H1 (cell line): ENCODE results near the gene FOXL2. TPM values are rescaled to one million over a fixed set of nuclear protein-coding genes. Genes with fewer than 3 reads are reported as not detected.
A peak's percentile ranks its signal among the peaks of the same experiment; 100 is the strongest.

Source experiments
- CTCF ChIA-PET: fragments of 300-600 bp; sonication (Branson Sonifier 250); formaldehyde crosslinking; loops from one replicate; lab custom pipeline; 2021; ENCODE audit not compliant: partially characterized antibody; lab: Charles Lee
- POLR2A ChIA-PET: fragments of 300-600 bp; sonication (Branson Sonifier 250); formaldehyde crosslinking; loops from one replicate; lab custom pipeline; 2021; ENCODE audit warnings: inconsistent platforms; ENCODE audit not compliant: partially characterized antibody; lab: Charles Lee
- DNase-seq, 2 experiments: peaks; one replicate each; pipeline versions ENCODE4 v3.0.0 to v3.0.0-alpha.2; 2010 to 2022; ENCODE audit warnings: low spot score in 2 of 2, low read depth in 1 of 2, mixed read lengths in 1 of 2
- FAIRE-seq: peaks from 2 replicates; lab custom pipeline; 2011; peaks lifted over from hg19 to GRCh38; lab: Jason Lieb, UNC
- H2AFZ ChIP-seq: 2 replicates; pipeline ENCODE4 v1.8.1; 2012; ENCODE audit warnings: low read length, inconsistent platforms
- H2AK5ac ChIP-seq: 2 replicates; pipeline ENCODE4 v1.6.1; 2013; ENCODE audit warnings: low read depth, low read length
- H2BK120ac ChIP-seq: replicated peaks from 2 replicates; pipeline ENCODE3; 2013; ENCODE audit warnings: low read depth, low read length, inconsistent platforms
- H2BK12ac ChIP-seq: 2 replicates; pipeline ENCODE4 v1.6.1; 2013; ENCODE audit warnings: low read depth, low read length
- H2BK15ac ChIP-seq: 2 replicates; pipeline ENCODE4 v1.6.1; 2013; ENCODE audit warnings: low read length
- H2BK20ac ChIP-seq: 2 replicates; pipeline ENCODE4 v1.6.1; 2013; ENCODE audit warnings: low read length
- H2BK5ac ChIP-seq: 2 replicates; pipeline ENCODE4 v1.6.1; 2013; ENCODE audit warnings: low read depth, low read length
- H3K14ac ChIP-seq: 2 replicates; pipeline ENCODE4 v1.6.1; 2013; ENCODE audit warnings: inconsistent platforms; ENCODE audit not compliant: insufficient read length
- H3K18ac ChIP-seq: 2 replicates; pipeline ENCODE4 v1.6.1; 2013; ENCODE audit warnings: low read length; ENCODE audit errors: extremely low read depth
- H3K23ac ChIP-seq: 2 replicates; pipeline ENCODE4 v1.6.1; 2013; ENCODE audit warnings: inconsistent platforms; ENCODE audit not compliant: insufficient read length
- H3K23me2 ChIP-seq: 2 replicates; pipeline ENCODE4 v1.6.1; 2013; ENCODE audit warnings: low read depth, low read length
- H3K27ac ChIP-seq: 2 replicates; pipeline ENCODE4 v1.6.1; 2011; ENCODE audit warnings: low read depth, low read length, inconsistent platforms
- H3K27me3 ChIP-seq, 4 experiments: replicated peaks in 1 of 4; 1 replicate in 1 of 4; 2 replicates in 3 of 4; pipeline versions ENCODE4 v1.6.1 to v1.8.1; 2011 to 2013; ENCODE audit warnings: low read length in 3 of 4, mild to moderate bottlenecking in 3 of 4, inconsistent platforms in 2 of 4, mixed read lengths in 2 of 4, moderate library complexity in 1 of 4; ENCODE audit not compliant: control insufficient read depth in 3 of 4, insufficient read depth in 3 of 4; ENCODE audit errors: extremely low read depth in 1 of 4
- H3K36me3 ChIP-seq, 4 experiments: 2 replicates each; pipeline versions ENCODE4 v1.6.1 to v1.8.1; 2011 to 2013; ENCODE audit warnings: mild to moderate bottlenecking in 4 of 4, low read length in 3 of 4, moderate library complexity in 2 of 4, control low read depth in 1 of 4, inconsistent platforms in 1 of 4; ENCODE audit not compliant: insufficient read depth in 4 of 4, control insufficient read depth in 2 of 4
- H3K4ac ChIP-seq: replicated peaks from 2 replicates; pipeline ENCODE3; 2013; ENCODE audit warnings: low read length, low read depth, mixed read lengths, inconsistent platforms; ENCODE audit not compliant: insufficient read length
- H3K4me1 ChIP-seq, 4 experiments: replicated peaks in 1 of 4; 1 replicate in 1 of 4; 2 replicates in 3 of 4; pipeline versions ENCODE4 v1.6.1 to v1.8.1; 2011 to 2013; ENCODE audit warnings: low read length in 3 of 4, inconsistent platforms in 2 of 4, mixed read lengths in 1 of 4; ENCODE audit not compliant: insufficient read depth in 4 of 4, control insufficient read depth in 3 of 4
- H3K4me2 ChIP-seq, 2 experiments: 2 replicates each; pipeline versions ENCODE4 v1.6.1 to v1.8.1; 2011 to 2013; ENCODE audit warnings: low read depth in 2 of 2, low read length in 2 of 2, control low read depth in 1 of 2, inconsistent platforms in 1 of 2, mild to moderate bottlenecking in 1 of 2; ENCODE audit not compliant: insufficient read depth in 1 of 2
- H3K4me3 ChIP-seq, 4 experiments: fragments of 200-600, 300-600 bp in 1 of 4; sonication (generic), shearing (Covaris generic), sonication (Bioruptor Twin) in 1 of 4; 2 replicates each; pipeline versions ENCODE4 v1.5.1 to v1.8.1; 2011 to 2016; ENCODE audit warnings: low read length in 4 of 4, low read depth in 3 of 4, control low read depth in 2 of 4, inconsistent platforms in 2 of 4, mild to moderate bottlenecking in 2 of 4, mixed read lengths in 1 of 4, moderate library complexity in 1 of 4; ENCODE audit not compliant: insufficient read depth in 2 of 4; ENCODE audit errors: extremely low read depth in 1 of 4
- H3K56ac ChIP-seq: replicated peaks from 2 replicates; pipeline ENCODE3; 2013; ENCODE audit warnings: low read depth, mild to moderate bottlenecking, mixed read lengths, low read length, inconsistent platforms; ENCODE audit not compliant: insufficient read length
- H3K79me1 ChIP-seq: 2 replicates; pipeline ENCODE4 v1.6.1; 2013; ENCODE audit warnings: low read depth, low read length, control low read depth
- H3K79me2 ChIP-seq, 2 experiments: 2 replicates each; pipeline versions ENCODE4 v1.6.1 to v1.8.1; 2012 to 2013; ENCODE audit warnings: low read length in 2 of 2, mild to moderate bottlenecking in 2 of 2, inconsistent platforms in 1 of 2; ENCODE audit not compliant: insufficient read depth in 2 of 2, control insufficient read depth in 1 of 2
- H3K9ac ChIP-seq, 4 experiments: replicated peaks in 1 of 4; 1 replicate in 1 of 4; 2 replicates in 3 of 4; pipeline versions ENCODE4 v1.6.1 to v1.8.1; 2011 to 2013; ENCODE audit warnings: low read depth in 3 of 4, low read length in 3 of 4, control low read depth in 2 of 4, mild to moderate bottlenecking in 2 of 4, moderate library complexity in 2 of 4, inconsistent platforms in 1 of 4; ENCODE audit errors: extremely low read depth in 1 of 4
- H3K9me3 ChIP-seq, 2 experiments: 2 replicates each; pipeline versions ENCODE4 v1.6.1 to v1.8.1; 2012 to 2013; ENCODE audit warnings: mild to moderate bottlenecking in 2 of 2, moderate library complexity in 2 of 2, control low read depth in 1 of 2, inconsistent platforms in 1 of 2, low read depth in 1 of 2, low read length in 1 of 2, mixed read lengths in 1 of 2; ENCODE audit not compliant: insufficient read depth in 2 of 2
- H4K20me1 ChIP-seq, 2 experiments: replicated peaks in 1 of 2; 2 replicates each; pipeline versions ENCODE3 to v1.8.1; 2011 to 2013; ENCODE audit warnings: inconsistent platforms in 2 of 2, low read length in 2 of 2, mild to moderate bottlenecking in 1 of 2; ENCODE audit not compliant: insufficient read depth in 2 of 2, control insufficient read depth in 1 of 2
- H4K5ac ChIP-seq: 2 replicates; pipeline ENCODE4 v1.6.1; 2013; ENCODE audit warnings: low read length, low read depth, mixed read lengths, inconsistent platforms; ENCODE audit not compliant: insufficient read length
- H4K8ac ChIP-seq: 2 replicates; pipeline ENCODE4 v1.8.0; 2013; ENCODE audit warnings: mild to moderate bottlenecking, moderate library complexity, low read length, inconsistent platforms; ENCODE audit not compliant: insufficient read depth; ENCODE audit errors: extremely low read depth
- H4K91ac ChIP-seq: replicated peaks from 2 replicates; pipeline ENCODE3; 2013; ENCODE audit warnings: low read length, mixed read lengths, inconsistent platforms; ENCODE audit not compliant: insufficient read length
- CEBPB ChIP-seq: IDR thresholded peaks from 2 replicates; pipeline ENCODE4 v1.6.1; 2012; ENCODE audit warnings: low read depth, low read length
- CREB1 ChIP-seq: IDR thresholded peaks from 2 replicates; pipeline ENCODE4 v1.6.1; 2012; ENCODE audit warnings: inconsistent platforms
- HDAC6 ChIP-seq: IDR thresholded peaks from one replicate; pipeline ENCODE4 v1.7.1; 2012; ENCODE audit warnings: low read depth, mild to moderate bottlenecking, inconsistent platforms, low read length, moderate library complexity
- JUND ChIP-seq: IDR thresholded peaks from 2 replicates; pipeline ENCODE4 v1.6.1; 2011; ENCODE audit warnings: mild to moderate bottlenecking, improper control_type of control experiment, low read length
- KDM1A ChIP-seq: fragments of 200-600, 300-600 bp; sonication (generic); IDR thresholded peaks from 2 replicates; pipeline ENCODE4 v1.7.1; 2016; ENCODE audit warnings: mild to moderate bottlenecking, low read length, borderline replicate concordance
- POLR2A ChIP-seq, 2 experiments: IDR thresholded peaks; 1 replicate in 1 of 2; 2 replicates in 1 of 2; pipeline ENCODE4 v1.6.1; 2011; ENCODE audit warnings: low read depth in 2 of 2, low read length in 2 of 2, mild to moderate bottlenecking in 2 of 2; ENCODE audit errors: control extremely low read depth in 1 of 2
- POLR2AphosphoS5 ChIP-seq: IDR thresholded peaks from 2 replicates; pipeline ENCODE4 v1.6.1; 2011; ENCODE audit warnings: low read depth, low read length
- RAD21 ChIP-seq, 2 experiments: IDR thresholded peaks in 1 of 2; conservative IDR thresholded peaks in 1 of 2; 2 replicates each; pipeline ENCODE4 v1.6.1; 2011; ENCODE audit warnings: low read depth in 2 of 2, low read length in 2 of 2, improper control_type of control experiment in 1 of 2, inconsistent platforms in 1 of 2, mild to moderate bottlenecking in 1 of 2, moderate library complexity in 1 of 2
- SP1 ChIP-seq: IDR thresholded peaks from 2 replicates; pipeline ENCODE4 v1.6.1; 2011; ENCODE audit warnings: low read depth, low read length
- TEAD4 ChIP-seq: IDR thresholded peaks from 2 replicates; pipeline ENCODE4 v1.6.1; 2012; ENCODE audit warnings: low read depth, low read length, inconsistent platforms, mixed read lengths
- whole genome bisulfite sequencing, 2 experiments: shearing (Covaris generic) in 1 of 2; methylation state at CpG; one replicate each; pipeline versions ENCODE4 v1.1.6 to v1.1.7; 2013 to 2015; ENCODE audit warnings: low lambda C conversion rate in 2 of 2, mixed read lengths in 2 of 2, inconsistent platforms in 1 of 2, low coverage in 1 of 2, missing lambda C conversion rate in 1 of 2; ENCODE audit not compliant: insufficient replicate concordance in 2 of 2, insufficient coverage in 1 of 2, insufficient read length in 1 of 2; ENCODE audit errors: extremely low coverage in 1 of 2, missing lambda C conversion rate in 1 of 2; 5-methylcytosine and 5-hydroxymethylcytosine counted together
- polyA plus RNA-seq, 7 experiments: library from polyadenylated mRNA; depleted of rRNA in 3 of 7; stranded (reverse) in 5 of 7; unstranded in 2 of 7; fragments of >200 nt in 5 of 7; fragments of 200-250 nt in 2 of 7; gene quantifications; 1 replicate in 5 of 7; 2 replicates in 1 of 7; 4 replicates in 1 of 7; pipeline versions ENCODE4 v1.2.1 to v1.2.3, GENCODE V29; 2011 to 2013; ENCODE audit warnings: missing spikeins in 2 of 7, mixed read lengths in 2 of 7
- total RNA-seq: library from RNA; stranded (reverse); fragmentation: NEBNext Ultra II Directional; extraction: Animal tissue kit (Norgen Biotek cat#: 25700); gene quantifications from 2 replicates; pipeline ENCODE4 v1.2.1, GENCODE V29; 2021
- TF ChIP-seq, protein P1 (sequence below): IDR thresholded peaks from 2 replicates; pipeline ENCODE4 v1.6.1; 2011; ENCODE audit warnings: low read length, improper control_type of control experiment
- TF ChIP-seq, protein P2 (sequence below): IDR thresholded peaks from 2 replicates; pipeline ENCODE4 v1.6.1; 2012; ENCODE audit warnings: inconsistent platforms

The FOXL2 gene
- total and polyA plus RNA-seq, 2 of the 8 experiments (the other 6 are each of a cell fraction or from before 2014, with no cell fraction given), result 0.59 to 2.4 TPM

DNA sequence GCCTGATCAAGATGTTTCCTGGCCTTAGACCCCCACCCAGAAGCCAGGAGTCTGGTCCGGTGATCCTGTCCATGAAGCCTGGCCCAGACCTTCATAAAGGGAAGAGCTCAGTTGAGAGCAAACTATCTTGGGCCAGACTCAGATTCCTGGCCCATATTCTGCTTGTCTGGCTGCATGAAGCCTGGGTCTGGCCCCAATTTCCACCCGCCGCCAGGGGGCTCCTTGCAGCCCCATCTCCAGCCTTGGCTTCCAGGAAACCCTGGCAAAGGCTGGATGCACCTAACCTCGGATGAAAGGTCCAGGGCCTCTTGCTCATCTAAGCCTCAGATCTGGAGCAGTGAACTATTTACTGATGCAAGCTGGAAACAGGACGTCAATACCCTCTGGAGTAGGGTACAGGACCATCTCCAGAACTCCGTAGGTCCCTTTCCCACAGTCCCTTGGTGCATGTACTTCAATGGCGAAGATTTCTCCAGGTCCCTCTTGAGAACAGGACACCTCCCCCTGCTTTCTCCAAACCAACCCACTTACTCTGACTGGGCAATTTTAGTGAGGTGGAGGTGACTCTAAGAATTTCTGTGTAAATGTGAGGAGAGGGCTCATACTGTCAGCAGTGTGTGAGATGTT is 5.6 kb downstream of the FOXL2 start:
- CTCF ChIA-PET, result interaction anchor here (0.6 to 15.6 kb wide), 17 partner anchors 9 to 615 kb away, joined by 3 to 223 read pairs (median 5); partner anchors contain the start of gene ESYT3
- no peaks in the 10 kb centered on the region for H3K79me2 ChIP-seq
- H3K23ac ChIP-seq, result no peak overlapping the region
- H2BK20ac ChIP-seq, result no peak overlapping the region
- POLR2A ChIA-PET, result interaction anchor here (1.1 to 9.6 kb wide), 5 partner anchors 7 to 38 kb away, joined by 3 to 149 read pairs (median 4); partner anchors contain the start of genes FOXL2 and FOXL2NB
- H2AFZ ChIP-seq, result no peak overlapping the region
- no peak overlapping the region for H2BK120ac ChIP-seq
- no peak overlapping the region for H3K4me3 ChIP-seq
- WGBS, 2 experiments, result 45% methylated on average over 7 of the region's 7 CpGs; no CpG with 5 or more reads in 1 of the 2 experiments
- H3K27me3 ChIP-seq, result peaks cover 96 to 100% (median 98%) of the 10 kb centered on the region in 4 experiments
- H3K14ac ChIP-seq, result no peak overlapping the region
- H3K27ac ChIP-seq, result no peak overlapping the region
- no peaks in the 10 kb centered on the region for H3K79me1 ChIP-seq
- H3K9me3 ChIP-seq, result no peaks in the 10 kb centered on the region; a peak in 1 of 4 replicates
- H3K4me1 ChIP-seq, result peaks cover 6 to 39% (median 23%) of the 10 kb centered on the region in 4 experiments
- peak overlapping the region; percentile 6; the same call in 1 of the 2 replicates for H2BK15ac ChIP-seq
- H2BK5ac ChIP-seq, result no peak overlapping the region
- H4K20me1 ChIP-seq, result peaks cover 9 to 27% of the 10 kb centered on the region in 2 experiments
- no peak overlapping the region for H3K18ac ChIP-seq
- no peak overlapping the region for H4K91ac ChIP-seq
- no peak overlapping the region for H3K4me2 ChIP-seq
- H4K8ac ChIP-seq, result no peak overlapping the region
- FAIRE-seq (peak; percentile 24), DNase-seq (peak in 1 of 2 experiments; percentile 88)
- H3K4ac ChIP-seq, result no peak overlapping the region
- H3K36me3 ChIP-seq, result peaks cover 0 to 12% (median 0%) of the 10 kb centered on the region in 4 experiments; a peak in 1 of 8 replicates
- H3K56ac ChIP-seq, result no peak overlapping the region
- no peak overlapping the region for H2AK5ac ChIP-seq
- H3K23me2 ChIP-seq, result peaks cover 15% of the 10 kb centered on the region; the same call in 1 of the 2 replicates
- H2BK12ac ChIP-seq, result no peak overlapping the region
- no peak overlapping the region for H3K9ac ChIP-seq
- H4K5ac ChIP-seq, result no peak overlapping the region
- TF ChIP-seq POLR2AphosphoS5 (no peak), JUND (0 out of 2 replicates have a peak, but pooled peaks have one; percentile 37), CREB1 (no peak), CEBPB (no peak), SP1 (peak; percentile 84), KDM1A (no peak), TEAD4 (0 out of 2 replicates have a peak, but pooled peaks have one; percentile 13), RAD21 (IDR thresholded peaks at IDR 0.05 in 1 of 2, conservative IDR thresholded peaks at IDR 0.05 in 1 of 2; ENCODE audit: low read depth in 2 of 2, low read length in 2 of 2) (peak; percentile 61 to 75), HDAC6 (no peak), POLR2A (IDR thresholded peaks at IDR 0.05; ENCODE audit: control extremely low read depth in 1 of 2, low read depth in 2 of 2, low read length in 2 of 2) (no peak)
- TF ChIP-seq, protein P1, sequence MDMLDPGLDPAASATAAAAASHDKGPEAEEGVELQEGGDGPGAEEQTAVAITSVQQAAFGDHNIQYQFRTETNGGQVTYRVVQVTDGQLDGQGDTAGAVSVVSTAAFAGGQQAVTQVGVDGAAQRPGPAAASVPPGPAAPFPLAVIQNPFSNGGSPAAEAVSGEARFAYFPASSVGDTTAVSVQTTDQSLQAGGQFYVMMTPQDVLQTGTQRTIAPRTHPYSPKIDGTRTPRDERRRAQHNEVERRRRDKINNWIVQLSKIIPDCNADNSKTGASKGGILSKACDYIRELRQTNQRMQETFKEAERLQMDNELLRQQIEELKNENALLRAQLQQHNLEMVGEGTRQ, result no peak
- TF ChIP-seq, protein P2, sequence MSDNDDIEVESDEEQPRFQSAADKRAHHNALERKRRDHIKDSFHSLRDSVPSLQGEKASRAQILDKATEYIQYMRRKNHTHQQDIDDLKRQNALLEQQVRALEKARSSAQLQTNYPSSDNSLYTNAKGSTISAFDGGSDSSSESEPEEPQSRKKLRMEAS, result 0 out of 2 replicates have a peak, but pooled peaks have one; percentile 10
